Mesodermal cell (in vitro differentiated cells): ENCODE data around the gene VPS54.
"Not testable (repeated sequence)": the region's sequence is repeated elsewhere in the genome, so short reads cannot be mapped to it uniquely, and the experiment has no call there.

ENCODE experiments used
- H3K27ac ChIP-seq: 2 replicates; pipeline ENCODE4 v1.7.0; 2013; ENCODE audit warnings: mild to moderate bottlenecking, low read depth, low read length, moderate library complexity; ENCODE audit not compliant: severe bottlenecking
- H3K36me3 ChIP-seq: 2 replicates; pipeline ENCODE4 v1.7.1; 2013; ENCODE audit warnings: mild to moderate bottlenecking, low read length, moderate library complexity; ENCODE audit not compliant: control insufficient read depth, insufficient read depth
- H3K4me1 ChIP-seq: one replicate; pipeline ENCODE4 v1.7.1; 2013; ENCODE audit warnings: mild to moderate bottlenecking, low read length; ENCODE audit not compliant: insufficient read depth, control insufficient read depth, poor library complexity, severe bottlenecking
- H3K4me3 ChIP-seq: 2 replicates; pipeline ENCODE4 v1.7.0; 2013; ENCODE audit warnings: low read length, control low read depth, mild to moderate bottlenecking; ENCODE audit not compliant: insufficient read depth, poor library complexity, severe bottlenecking; ENCODE audit errors: extremely low read depth
- H3K9me3 ChIP-seq: 2 replicates; pipeline ENCODE4 v1.7.1; 2013; ENCODE audit warnings: mild to moderate bottlenecking, low read length, moderate library complexity; ENCODE audit not compliant: control insufficient read depth
- WGBS, 2 experiments: methylation state at CpG; one replicate each; pipeline ENCODE4 v1.1.5; 2013; ENCODE audit warnings: missing lambda C conversion rate in 2 of 2; ENCODE audit not compliant: insufficient coverage in 2 of 2; 5-methylcytosine and 5-hydroxymethylcytosine counted together

The VPS54 gene

GRCh38 chr2:63853527-63854310, 165.5 kb downstream of the VPS54 start:
- H3K36me3 ChIP-seq: peaks cover 29% of the 10 kb centered on the region
- H3K27ac ChIP-seq: no peak overlapping the region
- H3K9me3 ChIP-seq: no peaks in the 10 kb centered on the region
- H3K4me1 ChIP-seq: peaks cover 26% of the 10 kb centered on the region
- WGBS, 2 experiments: 64 to 89% methylated on average over 1 of the region's 4 CpGs
- no peak overlapping the region for H3K4me3 ChIP-seq

- Histone ChIP-seq H3K4me3 (no peak overlapping the region), H3K27ac (no peak overlapping the region), H3K9me3 (peaks cover 3% of the 10 kb centered on the region), H3K4me1 (peaks cover 26% of the 10 kb centered on the region), H3K36me3 (peaks cover 15% of the 10 kb centered on the region)
- no CpG with 5 or more reads among the region's 1 CpG for WGBS, 2 experiments
Observed at GRCh38 chr2:63851691-63852311, 167.4 kb downstream of the VPS54 start.

- H3K4me3 ChIP-seq: no peak overlapping the region
- peaks cover 29% of the 10 kb centered on the region for H3K4me1 ChIP-seq
Observed at GRCh38 chr2:63850649-63851048, 168.6 kb downstream of the VPS54 start.

GRCh38 chr2:63850204-63850571, 169.0 kb downstream of the VPS54 start:
- no CpG with 5 or more reads among the region's 1 CpG for WGBS, 2 experiments
- H3K4me1 ChIP-seq: peaks cover 34% of the 10 kb centered on the region
- H3K9me3 ChIP-seq: peaks cover 3% of the 10 kb centered on the region

More at GRCh38 chr2:63850649-63851048, 168.6 kb downstream of the VPS54 start:
- Histone ChIP-seq H3K36me3 (peaks cover 4% of the 10 kb centered on the region), H3K27ac (no peak overlapping the region), H3K9me3 (peaks cover 3% of the 10 kb centered on the region)

GRCh38 chr2:63849381-63850203, 169.6 kb downstream of the VPS54 start:
- H3K9me3 ChIP-seq: peaks cover 3% of the 10 kb centered on the region
- no peak overlapping the region for H3K4me3 ChIP-seq
- H3K36me3 ChIP-seq: no peaks in the 10 kb centered on the region
- WGBS, 2 experiments: 20 to 25% methylated on average over 2 to 5 of the region's 7 CpGs
- peak overlapping the region; percentile 38 for H3K27ac ChIP-seq
- peaks cover 36% of the 10 kb centered on the region for H3K4me1 ChIP-seq

More at GRCh38 chr2:63850204-63850571, 169.0 kb downstream of the VPS54 start:
- H3K36me3 ChIP-seq: no peaks in the 10 kb centered on the region
- no peak overlapping the region for H3K27ac ChIP-seq
- H3K4me3 ChIP-seq: no peak overlapping the region

- not testable (repeated sequence) for H3K36me3 ChIP-seq, H3K27ac ChIP-seq, H3K4me3 ChIP-seq, H3K9me3 ChIP-seq
- H3K4me1 ChIP-seq: peaks cover 27% of the 10 kb centered on the region
- 88 to 100% methylated on average over 1 of the region's 4 CpGs for WGBS, 2 experiments
Observed at GRCh38 chr2:63847571-63847970, 171.7 kb downstream of the VPS54 start.

GRCh38 chr2:63846487-63846886, 172.7 kb downstream of the VPS54 start:
- Histone ChIP-seq H3K4me1 (peaks cover 22% of the 10 kb centered on the region), H3K9me3 (peaks cover 3% of the 10 kb centered on the region), H3K27ac (no peak overlapping the region), H3K4me3 (no peak overlapping the region), H3K36me3 (no peaks in the 10 kb centered on the region)
- 80% methylated on average over 1 of the region's 1 CpG; no CpG with 5 or more reads in 1 of the 2 experiments for WGBS, 2 experiments

- Histone ChIP-seq H3K4me3 (no peak overlapping the region), H3K27ac (no peak overlapping the region), H3K36me3 (no peaks in the 10 kb centered on the region), H3K4me1 (peaks cover 22% of the 10 kb centered on the region), H3K9me3 (peaks cover 3% of the 10 kb centered on the region)
- WGBS, 2 experiments: 0 to 57% methylated on average over 1 to 2 of the region's 3 CpGs
Observed at GRCh38 chr2:63845866-63846265, 173.4 kb downstream of the VPS54 start.

GRCh38 chr2:63844616-63845015, 174.6 kb downstream of the VPS54 start:
- no peak overlapping the region for H3K27ac ChIP-seq
- H3K9me3 ChIP-seq: peaks cover 3% of the 10 kb centered on the region
- WGBS, 2 experiments: 62 to 65% methylated on average over 2 of the region's 3 CpGs
- H3K4me1 ChIP-seq: peaks cover 19% of the 10 kb centered on the region
- peak overlapping the region; percentile 72 for H3K4me3 ChIP-seq
- H3K36me3 ChIP-seq: no peaks in the 10 kb centered on the region

GRCh38 chr2:63843791-63844190, 175.4 kb downstream of the VPS54 start:
- Histone ChIP-seq H3K36me3 (no peaks in the 10 kb centered on the region), H3K4me1 (peaks cover 14% of the 10 kb centered on the region), H3K4me3 (peak overlapping the region; percentile 72), H3K27ac (no peak overlapping the region), H3K9me3 (peaks cover 3% of the 10 kb centered on the region)
- WGBS, 2 experiments: no CpG with 5 or more reads among the region's 2 CpGs
